Suppressor macrophage treated with lipopolysaccharide for 1 hour (primary cell): Measurements from ENCODE around the gene LRFN3.
A peak's percentile ranks its signal among the peaks of the same experiment; 100 is the strongest.
"Not testable (repeated sequence)": the region's sequence is repeated elsewhere in the genome, so short reads cannot be mapped to it uniquely, and the experiment has no call there.

Experiments
- DNase-seq, 3 donors: peaks; one replicate each; pipeline ENCODE4 v3.0.0-alpha.2; 2020 to 2022

The LRFN3 gene

DNA sequence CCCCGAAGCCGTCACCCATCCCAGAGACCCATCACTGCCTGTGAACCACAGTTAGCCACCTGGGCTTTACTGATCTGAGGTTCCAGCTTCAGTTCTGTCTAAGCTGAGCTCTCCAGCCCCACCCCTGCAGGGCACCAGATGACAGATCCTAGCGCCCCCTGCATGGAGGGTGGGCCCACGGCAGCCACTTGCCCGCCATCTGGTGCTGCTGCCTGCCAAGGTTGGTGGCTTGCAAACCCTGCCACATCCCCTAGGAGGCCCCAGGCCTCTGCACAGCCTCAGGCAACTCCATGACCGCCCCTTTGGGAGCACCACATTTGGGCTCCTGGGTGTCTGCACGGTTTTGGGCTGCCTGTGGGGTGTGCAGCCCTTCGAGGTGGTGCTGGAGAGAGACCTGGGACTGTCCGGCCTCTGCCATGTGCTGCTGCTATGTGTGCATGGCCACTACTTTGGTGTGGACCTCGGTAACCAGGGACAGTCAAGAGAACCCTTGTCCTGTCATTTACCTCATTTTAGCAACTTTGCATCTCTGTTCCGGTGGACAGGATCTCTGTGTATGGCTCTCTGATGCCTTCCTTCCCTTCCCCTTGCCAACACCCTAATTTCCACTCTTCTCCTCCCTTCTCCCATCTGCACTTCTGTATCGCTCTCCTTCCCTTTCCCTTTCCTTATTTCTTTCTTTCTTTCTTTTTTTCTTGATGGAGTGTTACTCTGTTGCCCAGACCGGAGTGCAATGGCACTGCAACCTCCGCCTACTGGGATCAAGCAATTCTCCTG is 41.5 kb downstream of the LRFN3 start:
- peak; percentile 26 to 56 (median 27) for DNase-seq

DNA sequence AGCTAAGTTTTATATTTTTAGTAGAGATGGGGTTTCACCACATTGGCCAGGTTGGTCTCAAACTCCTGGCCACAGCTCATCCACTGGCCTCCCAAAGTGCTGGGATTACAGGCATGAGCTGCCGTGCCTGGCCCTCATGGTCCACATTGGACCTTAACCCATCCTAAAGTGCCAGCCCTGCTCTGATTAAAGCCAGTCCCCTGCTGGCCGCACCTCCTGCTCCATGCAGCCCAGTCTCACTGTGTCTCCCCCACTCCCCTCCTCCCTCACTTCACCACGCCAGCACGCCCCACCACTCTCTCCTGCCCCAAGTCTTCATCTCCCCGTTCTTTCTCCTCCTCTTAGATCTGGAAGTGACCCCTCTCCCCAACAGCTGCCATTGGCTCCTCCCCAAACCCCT is 42.1 kb downstream of the LRFN3 start:
- no peak for DNase-seq

DNA sequence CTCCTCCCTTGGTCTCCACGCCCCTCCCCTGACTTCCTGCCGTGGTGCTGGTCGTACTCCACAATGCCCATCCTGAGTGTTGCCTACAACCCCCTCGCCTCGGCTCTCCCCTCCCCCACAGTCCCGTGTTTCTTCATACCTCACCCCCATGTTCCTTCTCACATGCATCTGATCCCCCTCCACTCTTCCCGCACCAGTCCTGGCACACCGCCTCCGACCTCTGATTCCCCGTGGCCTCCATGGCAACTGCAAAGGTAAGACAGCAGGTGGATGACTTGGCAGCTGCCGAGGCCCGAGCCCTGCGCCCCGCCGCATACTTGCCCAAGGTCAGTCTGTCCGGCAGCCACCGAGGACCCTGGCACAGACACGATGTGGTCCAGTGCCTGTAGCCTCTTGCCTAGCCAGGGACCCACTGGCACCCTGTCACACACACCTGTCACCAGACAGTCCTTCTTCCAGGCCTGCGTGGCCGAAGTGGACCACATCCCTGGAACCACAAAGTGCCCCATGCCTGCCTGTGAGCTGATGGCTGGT is 42.7 kb downstream of the LRFN3 start:
- no peak for DNase-seq

DNA sequence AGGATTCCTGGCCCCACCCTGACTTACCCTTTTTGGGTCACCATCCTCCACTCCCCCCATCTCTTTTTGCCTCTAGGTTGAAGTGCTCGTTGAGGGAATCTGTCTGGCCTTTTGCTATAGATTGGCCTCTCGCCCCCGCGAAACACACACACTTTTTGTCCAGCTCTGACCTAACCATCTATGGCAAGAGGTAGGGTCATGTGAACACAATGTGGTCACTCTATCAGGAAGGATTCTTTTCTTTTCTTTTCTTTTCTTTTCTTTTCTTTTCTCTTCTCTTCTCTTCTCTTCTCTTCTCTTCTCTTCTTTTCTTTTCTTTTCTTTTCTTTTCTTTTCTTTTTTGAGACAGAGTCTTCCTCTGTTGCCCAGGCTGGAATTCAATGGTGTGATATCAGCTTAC is 44.8 kb downstream of the LRFN3 start:
- not testable (repeated sequence) for DNase-seq

DNA sequence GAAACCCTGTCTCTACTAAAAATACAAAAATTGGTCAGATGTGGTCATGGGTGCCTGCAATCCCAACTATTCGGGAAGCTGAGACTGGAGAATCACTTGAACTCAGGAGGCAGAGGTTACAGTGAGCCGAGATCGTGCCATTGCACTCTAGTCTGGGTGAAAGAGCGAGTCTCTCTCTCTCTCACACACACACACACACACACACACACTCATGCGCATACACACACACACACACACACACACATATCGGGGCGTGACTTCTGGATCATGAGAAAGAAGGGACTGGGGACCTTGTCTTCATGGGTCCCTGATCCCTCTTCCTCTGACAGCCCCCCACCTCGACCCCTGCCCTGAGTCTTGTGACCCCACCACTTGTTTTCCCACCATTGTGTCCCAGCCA is 47.0 kb downstream of the LRFN3 start:
- no peak for DNase-seq

DNA sequence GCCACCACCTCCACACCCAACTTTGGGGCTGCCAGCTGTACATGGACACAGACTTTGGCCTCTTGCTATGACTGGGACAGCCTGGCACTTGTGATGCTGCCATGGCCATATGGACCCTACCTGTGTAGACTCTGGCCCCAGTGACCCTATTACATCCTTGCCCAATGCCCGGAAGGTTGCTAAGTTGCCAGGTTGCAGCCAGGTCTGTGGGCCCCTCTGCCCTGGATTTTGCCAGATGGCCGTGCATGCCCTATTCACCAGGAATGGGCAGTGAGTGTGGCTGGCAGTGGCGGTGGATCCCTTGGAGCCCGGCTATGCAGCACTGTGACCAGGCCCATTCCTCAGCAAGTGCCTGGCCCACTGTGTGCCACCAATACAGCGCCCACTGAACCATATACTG is 49.9 kb downstream of the LRFN3 start:
- DNase-seq = no peak

DNA sequence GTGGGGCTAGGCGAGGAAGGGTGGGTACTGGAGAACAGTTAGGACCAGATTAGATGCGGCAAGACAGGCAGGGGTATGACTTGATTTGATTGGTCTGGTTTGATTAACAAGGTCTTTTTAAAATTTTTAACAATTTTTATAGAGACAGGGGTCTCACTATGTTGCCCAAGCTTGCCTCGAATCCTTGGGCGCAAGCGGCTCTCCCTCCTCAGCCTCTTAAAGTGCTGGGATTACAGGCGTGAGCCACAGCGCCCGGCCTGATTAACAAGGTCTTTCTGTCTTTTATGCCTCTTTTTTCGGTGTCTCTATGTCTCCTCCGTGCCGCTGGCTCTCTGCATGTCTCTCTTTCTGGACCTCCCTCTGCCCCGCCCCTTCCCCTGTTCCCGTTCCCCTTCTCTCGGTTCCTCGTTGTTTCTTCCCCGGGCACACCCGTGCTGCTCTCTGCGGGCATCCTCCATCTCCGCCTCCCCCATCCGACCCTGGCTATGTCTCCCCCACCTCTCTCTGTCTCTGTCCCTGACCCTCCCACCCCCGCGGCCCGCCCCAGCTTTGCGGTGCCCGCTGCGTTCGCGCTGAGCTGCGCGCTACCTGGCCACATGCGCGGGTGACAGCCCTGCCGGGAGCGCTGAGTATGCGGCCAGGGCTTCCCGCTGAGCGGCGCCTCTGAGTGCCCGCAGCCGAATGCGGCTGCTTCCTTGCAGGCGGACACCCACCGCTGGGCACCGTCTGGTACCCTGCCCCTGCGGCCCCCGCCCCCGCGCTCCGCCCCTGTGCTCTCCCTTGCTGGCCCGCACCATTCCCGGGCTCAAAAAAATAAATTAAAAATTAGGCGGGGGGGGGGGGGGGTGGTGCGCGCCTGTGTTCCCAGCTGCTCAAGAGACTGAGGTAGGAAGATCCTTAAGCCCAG is 50.7 kb downstream of the LRFN3 start:
- peak; percentile 45 to 79 (median 65) for DNase-seq

DNA sequence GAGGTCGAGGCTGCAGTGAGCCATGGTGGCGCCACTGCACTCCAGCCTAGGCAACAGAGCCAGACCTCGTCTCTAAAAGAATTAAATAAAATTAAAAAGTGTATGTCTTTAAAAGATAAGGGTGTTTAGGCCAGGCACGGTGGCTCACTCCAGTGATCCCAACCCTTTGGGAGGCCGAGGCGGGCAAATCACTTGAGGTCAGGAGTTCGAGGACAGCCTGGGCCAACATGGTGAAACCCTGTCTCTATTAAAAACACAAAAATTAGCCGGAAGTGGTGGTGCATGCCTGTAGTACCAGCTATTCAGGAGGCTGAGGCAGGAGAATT is 51.4 kb downstream of the LRFN3 start:
- DNase-seq = no peak

DNA sequence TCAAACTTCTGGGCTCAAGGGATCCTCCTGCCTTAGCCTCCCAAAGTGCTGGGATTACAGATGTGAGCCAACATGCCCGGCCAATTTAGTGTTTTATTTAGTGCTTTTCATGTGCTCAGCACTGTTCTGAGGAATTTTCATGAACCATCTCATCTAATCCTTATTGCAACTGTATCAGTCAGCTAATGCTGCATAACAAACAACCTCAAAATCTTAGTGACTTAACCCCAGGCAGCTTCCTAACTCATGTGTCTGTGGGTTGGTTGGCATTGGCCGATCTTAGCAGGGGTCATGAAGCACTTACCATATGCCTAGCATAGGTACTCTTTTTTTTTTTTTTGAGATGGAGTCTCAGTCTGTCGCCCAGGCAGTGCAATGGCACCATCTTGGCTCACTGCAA is 52.6 kb downstream of the LRFN3 start:
- no peak for DNase-seq

DNA sequence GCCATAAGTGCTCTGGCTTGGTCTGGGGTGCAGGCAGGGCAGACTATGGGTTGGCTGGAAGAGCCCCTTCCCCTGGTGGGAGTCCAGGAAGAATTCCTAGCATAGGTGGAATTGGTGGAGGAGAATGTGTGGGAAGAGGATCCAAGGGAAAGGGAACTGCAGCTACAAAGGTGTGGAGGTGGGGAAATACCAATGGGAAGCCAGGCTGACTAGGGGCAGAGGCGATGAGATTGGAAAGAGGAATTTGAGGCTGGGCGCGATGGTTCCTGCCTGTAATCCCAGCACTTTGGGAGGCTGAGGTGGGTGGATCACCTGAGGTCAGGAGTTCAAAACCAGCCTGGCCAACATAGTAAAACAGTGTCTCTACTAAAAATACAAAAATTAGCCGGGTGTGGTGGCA is 54.0 kb downstream of the LRFN3 start:
- DNase-seq = peak; percentile 25 to 54 (median 25)

DNA sequence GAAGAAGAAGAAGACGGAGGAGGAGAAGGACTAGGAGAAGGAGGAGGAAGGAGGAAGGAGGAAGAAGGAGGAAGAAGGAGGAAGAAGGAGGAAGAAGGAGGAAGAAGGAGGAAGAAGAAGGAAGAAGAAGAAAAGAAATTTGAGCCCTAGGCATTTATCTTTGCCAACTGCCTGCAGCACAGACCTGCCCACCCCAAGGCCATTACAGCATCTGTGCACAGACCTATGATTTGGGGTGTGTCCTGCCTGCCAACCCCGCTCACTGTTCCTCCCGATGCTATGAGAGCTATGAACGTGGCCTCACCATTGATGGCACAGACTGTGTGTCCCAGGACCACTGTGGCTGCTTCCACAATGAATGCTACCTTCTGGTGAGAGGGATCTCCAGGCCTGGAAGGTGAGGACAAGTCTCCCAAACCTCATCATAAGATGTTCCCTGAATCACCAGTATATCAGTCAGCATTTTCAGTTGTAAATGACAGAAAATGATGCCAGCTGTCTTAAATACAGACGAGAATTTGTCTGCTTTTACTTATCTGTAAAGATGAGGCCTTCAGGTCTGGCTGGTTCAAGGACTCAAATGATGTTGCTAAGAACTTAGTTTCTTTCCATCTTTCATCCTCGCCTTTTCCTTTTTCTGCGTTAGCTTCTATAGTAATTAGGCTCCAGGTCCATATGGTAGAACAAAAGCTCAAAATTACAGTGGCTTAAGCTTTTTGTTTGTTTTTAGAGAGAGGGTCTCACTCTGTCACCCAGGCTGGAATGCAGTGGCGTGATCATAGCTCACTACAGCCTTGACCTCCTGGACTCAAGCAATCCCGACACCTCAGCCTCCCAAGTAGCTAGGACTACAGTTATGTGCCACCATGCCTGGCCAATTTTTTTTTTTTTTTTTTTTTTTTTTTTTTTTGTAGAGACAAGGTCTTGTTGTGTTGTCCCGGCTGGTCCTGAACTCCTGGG is 54.9 kb downstream of the LRFN3 start:
- DNase-seq = no peak

DNA sequence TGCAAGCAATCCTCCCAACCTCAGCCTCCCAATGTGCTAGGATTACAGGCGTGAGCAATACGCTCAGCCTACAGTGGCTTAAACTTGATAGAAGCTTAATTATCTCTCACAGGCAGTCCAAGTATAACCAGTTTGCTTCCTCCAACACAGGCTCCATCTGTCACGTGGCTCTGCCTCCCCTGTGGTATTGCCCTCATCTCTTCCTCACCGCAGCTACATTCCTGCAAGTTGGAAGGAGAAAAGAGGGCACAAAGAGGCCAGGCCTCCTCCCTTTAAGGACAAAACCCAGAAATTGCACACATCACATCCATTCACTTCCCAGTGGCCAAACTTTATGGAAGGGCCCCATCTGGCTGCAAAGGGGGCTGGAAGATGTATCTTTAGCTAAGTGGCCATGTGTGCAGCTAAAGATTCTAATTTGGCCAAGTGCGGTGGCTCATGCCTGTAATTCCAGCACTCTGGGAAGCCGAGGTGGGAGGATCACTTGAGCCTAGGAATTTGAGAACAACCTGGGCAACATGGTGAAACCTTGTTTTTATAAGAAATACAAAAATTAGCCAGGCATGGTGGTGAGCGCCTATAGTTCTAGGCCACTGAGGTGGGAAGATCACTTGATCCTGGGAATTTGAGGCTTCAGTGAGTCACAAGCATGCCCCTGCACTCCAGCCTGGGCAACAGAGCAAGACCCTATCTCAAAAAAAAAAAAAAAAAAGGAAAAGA is 55.7 kb downstream of the LRFN3 start:
- no peak for DNase-seq

DNA sequence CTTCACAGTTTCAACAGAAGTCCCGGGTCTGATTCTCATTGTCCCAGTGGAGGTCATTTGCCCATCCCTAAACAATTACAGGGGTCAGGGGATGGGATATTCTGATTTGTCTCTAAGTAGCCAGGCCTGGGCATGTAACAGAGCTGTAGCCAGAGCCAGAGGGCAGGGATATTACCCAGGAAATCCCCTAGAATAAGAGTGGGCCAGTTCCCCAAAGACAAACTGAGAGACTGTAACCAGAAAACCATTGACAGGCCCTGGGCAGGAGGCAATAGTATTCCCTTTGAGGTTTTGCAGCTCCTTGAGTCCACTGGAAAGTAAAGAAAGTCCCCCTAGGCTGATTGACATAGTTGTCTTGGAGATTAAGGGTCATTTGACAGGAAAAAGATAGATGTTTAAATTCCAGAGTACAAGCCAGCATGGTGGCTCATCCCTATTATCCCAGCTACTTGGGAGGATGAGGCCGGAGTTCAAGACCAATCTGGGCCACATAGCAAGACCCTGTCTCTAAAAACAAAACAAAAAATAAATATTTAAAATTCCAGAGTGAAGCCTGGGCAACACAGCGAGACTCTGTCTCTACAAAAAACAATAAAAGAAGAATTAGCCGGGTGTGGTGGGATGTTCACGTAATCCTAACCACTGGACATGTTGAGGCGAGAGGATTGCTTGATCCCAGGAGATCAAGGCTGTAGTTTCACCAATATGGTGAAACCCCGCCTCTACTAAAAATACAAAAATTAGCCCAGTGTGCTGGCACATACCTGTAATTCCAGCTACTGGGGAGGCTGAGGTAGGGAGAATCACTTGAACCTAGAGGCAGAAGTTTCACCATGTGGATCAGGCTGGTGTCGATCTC is 57.0 kb downstream of the LRFN3 start:
- DNase-seq = peak; percentile 53 to 68 (median 56)

DNA sequence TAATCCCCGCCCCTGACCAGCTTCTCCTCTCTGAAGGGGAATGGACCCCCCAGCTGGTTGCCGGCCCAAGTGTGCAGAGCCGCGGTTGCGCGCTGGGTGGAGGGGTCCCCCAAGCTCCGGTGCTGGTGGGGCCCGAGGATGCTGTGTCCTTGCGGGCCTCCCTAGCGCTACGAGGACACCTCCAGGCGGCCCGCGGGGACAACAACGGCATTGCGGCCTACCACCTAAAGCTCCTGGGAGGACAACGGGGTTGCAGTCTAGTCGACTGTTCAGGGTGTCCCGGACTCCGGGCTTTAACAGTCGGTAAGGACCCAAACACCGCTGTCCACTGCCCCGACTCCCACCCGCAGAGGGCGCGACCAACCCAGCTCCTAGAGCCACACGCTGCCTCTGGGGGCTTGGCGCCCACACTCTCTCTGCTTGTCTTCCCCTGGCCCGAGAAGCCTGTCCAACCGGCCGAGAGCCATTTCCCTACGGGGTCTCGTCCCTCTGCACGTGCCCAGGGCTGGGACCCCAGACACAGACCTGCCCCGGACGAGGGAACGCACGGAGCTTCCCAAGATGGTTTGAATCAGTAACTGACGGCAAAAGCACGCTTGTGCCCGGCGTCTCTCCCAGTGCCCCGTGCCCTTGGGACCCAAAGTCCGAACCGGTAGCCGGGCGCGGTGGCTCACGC is 57.9 kb downstream of the LRFN3 start:
- DNase-seq = peak in 2 of 3 donors; percentile 3 to 17
